Fibroblast of upper back skin (primary cell): ENCODE results near the gene SLC25A21.
A peak's percentile ranks its signal among the peaks of the same experiment; 100 is the strongest.
"Not testable (repeated sequence)": the region's sequence is repeated elsewhere in the genome, so short reads cannot be mapped to it uniquely, and the experiment has no call there.

Source experiments
- DNase-seq: peaks from one replicate; pipeline ENCODE4 v3.0.0-alpha.2; 2013

SLC25A21 gene

GRCh38 chr14:37036669-37037341, 135.6 kb downstream of the SLC25A21 start:
- peak; percentile 51 for DNase-seq

DNA sequence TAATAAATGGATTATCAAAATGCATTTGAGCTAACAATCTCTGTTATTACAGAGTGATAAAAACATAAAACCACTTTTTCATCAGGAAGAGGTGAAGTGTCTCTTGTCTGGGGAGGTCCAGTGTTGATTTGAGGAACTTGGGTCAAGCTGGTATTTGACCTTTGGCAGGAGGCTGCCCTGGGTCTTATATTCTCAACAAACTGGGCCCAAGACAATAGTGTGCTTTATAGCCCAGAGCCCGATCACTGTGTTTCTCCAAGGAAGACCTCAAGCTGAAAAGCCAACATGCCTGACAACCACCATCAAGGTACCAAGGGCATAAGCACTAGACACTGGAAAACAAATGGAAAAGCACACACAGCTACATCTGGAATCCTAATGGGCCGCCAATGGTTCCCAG, 137.0 kb downstream of the SLC25A21 start:
- DNase-seq, result no peak

- peak; percentile 81 for DNase-seq
These were observed 137.8 kb downstream of the SLC25A21 start for GRCh38 chr14:37034410-37035285.

DNA sequence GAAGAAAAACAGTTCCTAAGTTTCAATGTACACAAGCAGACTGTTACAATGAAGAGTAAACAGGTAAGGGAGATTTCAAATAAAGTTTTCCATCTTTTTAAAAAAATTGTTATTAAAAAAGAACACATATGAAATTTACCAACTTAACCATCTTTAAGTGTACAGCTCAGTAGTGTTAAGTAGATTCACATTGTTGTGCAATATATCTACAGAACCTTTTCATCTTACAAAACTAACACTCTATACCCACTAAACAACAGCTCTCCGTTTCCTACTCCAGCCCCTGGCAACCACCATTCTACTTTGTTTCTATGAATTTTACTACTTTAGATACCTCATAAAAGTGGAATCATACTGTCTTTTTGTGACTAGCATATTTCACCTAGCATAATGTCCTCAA, 139.5 kb downstream of the SLC25A21 start:
- DNase-seq, result no peak

DNA sequence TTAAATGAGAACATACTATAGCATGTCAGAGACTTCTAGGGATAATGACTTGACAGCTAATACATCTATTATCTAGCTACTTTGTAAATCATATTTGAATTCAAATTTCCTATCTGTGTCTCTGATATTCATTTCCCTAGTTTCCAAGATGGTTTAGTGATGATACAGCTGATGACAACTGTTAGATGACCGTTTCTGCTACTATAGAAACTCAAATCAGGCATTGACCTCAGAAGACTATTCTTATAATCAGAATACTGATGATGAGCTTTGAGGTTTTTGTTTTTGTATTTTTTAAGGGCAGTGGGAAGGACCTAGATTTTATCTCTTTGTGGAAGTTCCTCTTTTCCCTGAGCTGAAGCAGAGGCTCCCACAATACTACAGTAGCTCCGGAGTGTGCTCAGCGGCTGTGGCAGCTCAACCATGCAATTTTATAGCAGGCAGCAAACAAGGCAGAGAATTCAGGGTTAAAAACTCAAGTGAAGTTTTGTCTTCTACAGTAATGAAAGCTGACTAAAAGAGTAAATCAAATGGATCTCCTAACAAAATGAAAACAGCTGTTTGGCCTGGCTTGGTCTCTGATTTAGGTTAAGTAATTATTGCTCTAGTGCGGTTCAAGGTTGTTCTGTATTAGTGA, 145.1 kb downstream of the SLC25A21 start:
- peak; percentile 53 for DNase-seq

- DNase-seq, result no peak
These were observed 148.4 kb downstream of the SLC25A21 start for GRCh38 chr14:37023875-37024565.

GRCh38 chr14:37021390-37021789, 151.0 kb downstream of the SLC25A21 start:
- DNase-seq, result no peak

GRCh38 chr14:37019488-37019887, 152.9 kb downstream of the SLC25A21 start:
- no peak for DNase-seq

GRCh38 chr14:37018571-37019240, 153.7 kb downstream of the SLC25A21 start:
- no peak for DNase-seq

DNA sequence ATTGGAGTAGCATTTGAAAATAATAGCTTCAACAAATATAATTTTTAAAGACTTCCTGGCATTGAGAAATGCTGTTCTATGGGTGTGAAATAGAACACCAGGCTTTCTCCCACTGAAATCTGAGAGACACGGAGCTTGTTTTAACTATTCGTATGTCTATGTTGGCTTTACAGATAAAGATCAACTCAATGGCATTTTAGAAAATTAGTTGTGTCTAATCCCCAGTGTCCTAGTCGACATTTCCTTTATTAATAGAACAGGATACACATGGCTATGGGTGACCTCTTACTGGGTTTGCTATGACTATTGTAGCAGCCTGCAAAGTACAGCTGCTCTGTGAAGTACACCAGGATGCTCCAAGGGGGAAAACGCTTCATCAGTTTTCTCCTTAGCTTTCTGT, 159.3 kb downstream of the SLC25A21 start:
- no peak for DNase-seq

- DNase-seq, result no peak
These were observed 173.7 kb downstream of the SLC25A21 start for GRCh38 chr14:36998686-36999085.

DNA sequence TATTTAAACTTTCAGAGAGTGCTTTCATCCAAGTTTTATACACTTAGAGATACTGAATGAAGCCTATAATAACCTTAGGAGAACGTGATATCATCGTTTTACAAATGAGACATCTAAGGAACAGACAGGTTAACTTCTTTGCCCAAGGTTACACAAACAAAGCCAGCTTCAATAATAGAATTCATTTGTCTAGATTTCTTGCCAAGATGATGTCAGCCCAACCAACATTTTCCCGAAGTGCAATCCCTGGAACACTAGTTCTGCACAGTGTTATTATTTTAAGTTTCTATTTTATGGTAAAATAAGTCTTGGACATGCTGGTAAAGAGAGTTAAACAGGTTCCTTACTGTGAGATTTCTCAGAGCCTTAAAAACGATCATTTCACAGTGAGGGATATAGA, 174.6 kb downstream of the SLC25A21 start:
- peak; percentile 21 for DNase-seq

- no peak for DNase-seq
These were observed 175.4 kb downstream of the SLC25A21 start for GRCh38 chr14:36996857-36997590.

DNA sequence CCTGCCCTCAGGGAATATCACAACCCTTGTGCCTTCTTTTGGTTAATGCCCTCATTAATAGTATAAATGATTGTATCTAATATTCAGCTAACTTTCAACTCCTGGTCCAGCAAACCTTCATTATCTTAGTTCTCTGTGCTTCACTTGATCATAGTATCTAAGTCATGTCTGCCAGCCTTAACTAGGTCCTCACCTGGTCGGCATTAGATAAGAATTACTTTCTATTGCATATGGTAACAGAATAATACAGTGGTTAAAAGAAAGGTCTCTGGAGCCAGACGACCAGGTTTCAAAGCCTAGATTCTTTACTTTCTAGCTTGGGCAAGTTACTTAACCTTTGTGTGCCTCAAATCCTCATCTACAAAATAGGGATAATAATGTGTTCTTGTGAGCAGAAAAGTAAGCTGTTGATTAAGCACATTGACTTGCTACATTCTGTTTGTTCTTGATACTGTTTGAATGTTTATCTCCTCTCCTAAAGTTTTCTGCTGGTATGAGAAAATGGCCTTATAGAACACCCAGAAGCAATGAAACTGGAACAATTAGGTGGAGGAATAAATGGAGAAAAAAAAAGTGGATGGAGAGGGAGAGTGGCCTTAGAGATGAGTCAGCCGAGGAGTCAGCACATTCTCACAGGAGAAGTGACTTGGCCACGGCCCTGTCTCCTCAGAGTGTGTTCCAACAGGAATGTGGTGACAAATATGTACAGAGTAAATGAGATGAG, 176.1 kb downstream of the SLC25A21 start:
- DNase-seq, result peak; percentile 53

DNA sequence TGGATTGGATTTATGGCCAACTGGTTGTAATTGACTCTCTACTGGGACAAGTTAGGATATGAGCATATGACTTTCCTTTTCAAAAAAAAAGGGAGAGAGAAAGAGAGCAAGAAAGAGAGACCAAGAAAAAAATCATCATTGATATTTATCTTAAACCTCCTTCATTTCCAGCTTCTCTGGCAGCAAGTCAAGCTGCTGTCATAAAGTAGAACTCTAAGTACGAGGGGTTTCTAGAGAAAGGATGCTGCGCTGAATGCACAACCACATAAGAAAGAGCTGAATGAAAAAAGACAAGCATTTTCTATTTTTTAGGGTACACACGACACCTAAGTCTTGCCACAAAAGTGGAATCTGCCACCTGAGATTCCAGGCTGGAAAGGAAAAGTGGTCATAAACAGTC, 182.6 kb downstream of the SLC25A21 start:
- no peak for DNase-seq

DNA sequence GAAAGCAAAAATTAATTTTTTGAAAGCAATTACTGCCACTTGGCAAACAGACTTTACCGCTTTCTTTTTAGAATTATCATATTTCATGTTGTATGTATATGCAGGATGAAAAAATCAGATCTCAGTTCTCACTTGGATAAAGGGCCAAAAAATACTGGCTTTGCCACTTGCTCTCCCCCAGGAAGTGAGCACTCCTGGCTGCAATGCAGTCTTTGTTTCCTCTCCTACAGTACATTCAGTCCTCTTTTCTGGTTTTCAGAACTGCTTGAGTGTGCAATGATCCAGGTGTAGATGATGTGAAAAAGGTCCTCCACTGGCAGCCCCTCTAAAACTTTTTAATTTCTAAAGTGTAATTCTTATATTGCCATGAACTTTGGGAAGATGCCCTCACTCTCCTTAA, 183.4 kb downstream of the SLC25A21 start:
- no peak for DNase-seq

- peak; percentile 29 for DNase-seq
These were observed 183.8 kb downstream of the SLC25A21 start for GRCh38 chr14:36988568-36988967.

DNA sequence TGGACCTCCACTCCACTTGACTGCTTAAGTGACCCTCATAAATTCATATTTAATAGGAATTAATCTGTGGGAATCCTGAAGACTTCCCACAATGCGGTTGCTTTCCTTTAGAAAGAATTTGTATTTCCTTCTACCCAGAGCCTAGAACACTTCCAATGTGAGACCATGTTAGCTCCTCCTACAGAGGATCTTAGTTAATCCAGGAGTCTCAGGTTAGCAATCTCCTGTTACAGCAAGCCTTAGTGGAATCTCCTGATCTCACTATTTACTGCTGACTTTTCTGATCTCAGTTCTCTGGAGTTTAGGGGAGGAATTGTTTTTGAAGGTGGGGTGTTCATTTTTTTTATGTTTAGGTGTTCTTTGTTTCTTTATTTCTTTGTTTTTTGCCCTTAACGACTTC, 186.0 kb downstream of the SLC25A21 start:
- no peak for DNase-seq

GRCh38 chr14:36981832-36982529, 190.4 kb downstream of the SLC25A21 start:
- peak; percentile 64 for DNase-seq

DNA sequence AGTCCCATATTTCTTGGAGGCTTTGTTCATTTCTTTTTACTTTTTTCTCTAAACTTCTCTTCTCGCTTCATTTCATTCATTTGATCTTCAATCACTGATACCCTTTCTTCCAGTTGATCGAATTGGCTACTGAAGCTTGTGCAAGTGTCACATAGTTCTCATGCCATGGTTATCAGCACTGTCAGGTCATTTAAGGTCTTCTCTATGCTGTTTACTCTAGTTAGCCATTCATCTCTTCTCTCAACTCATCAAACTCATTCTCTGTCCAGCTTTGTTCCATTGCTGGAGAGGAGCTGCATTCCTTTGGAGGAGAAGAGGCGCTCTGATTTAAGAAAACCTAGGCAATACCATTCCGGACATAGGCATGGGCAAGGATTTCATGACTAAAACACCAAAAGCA, 192.0 kb downstream of the SLC25A21 start:
- not testable (repeated sequence) for DNase-seq

- no peak for DNase-seq
These were observed 192.5 kb downstream of the SLC25A21 start for GRCh38 chr14:36979863-36980262.
